T-cell (primary cell): ENCODE measurements around the gene DTX2. TPM values are rescaled to one million over a fixed set of nuclear protein-coding genes. Genes with fewer than 3 reads are reported as not detected.
"Not testable (repeated sequence)": the region's sequence is repeated elsewhere in the genome, so short reads cannot be mapped to it uniquely, and the experiment has no call there.

Source experiments
- ATAC-seq, 4 experiments: fragments of 200-7000 bp in 3 of 4; fragments of 150-1000 bp in 1 of 4; cut with Tn5 transposase; replicated peaks in 1 of 4; 1 replicate in 3 of 4; 2 replicates in 1 of 4; pipeline ENCODE4 v1.10.0; 2021; ENCODE audit warnings: moderate library complexity in 3 of 4, mild to moderate bottlenecking in 2 of 4, moderate number of reproducible peaks in 1 of 4
- CTCF ChIA-PET, 2 donors: fragments of 300-600 bp; sonication (Branson Sonifier 250); formaldehyde crosslinking; loops; one replicate each; lab custom pipeline; 2022; ENCODE audit warnings: antibody characterized with exemption in 2 of 2; lab: Charles Lee
- POLR2A ChIA-PET, 2 donors: fragments of 300-600 bp; sonication (Branson Sonifier 250); formaldehyde crosslinking; loops; one replicate each; lab custom pipeline; 2022; ENCODE audit warnings: antibody characterized with exemption in 2 of 2; lab: Charles Lee
- DNase-seq, 35 experiments: peaks; one replicate each; pipeline versions ENCODE4 v3.0.0 to v3.0.0-alpha.2; 2013 to 2023
- H3K27ac ChIP-seq: one replicate; pipeline ENCODE4 v1.5.1; 2013; ENCODE audit warnings: low read length
- H3K27me3 ChIP-seq, 2 experiments: replicated peaks in 1 of 2; 1 replicate in 1 of 2; 2 replicates in 1 of 2; pipeline versions ENCODE4 v1.6.1 to v1.7.0; 2013; ENCODE audit warnings: low read length in 1 of 2, mixed read lengths in 1 of 2; ENCODE audit not compliant: control insufficient read depth in 2 of 2, insufficient read depth in 2 of 2; ENCODE audit errors: extremely low read depth in 1 of 2
- H3K36me3 ChIP-seq, 2 donors: 1 replicate in 1 of 2; 2 replicates in 1 of 2; pipeline versions ENCODE4 v1.6.1 to v1.7.0; 2013; ENCODE audit warnings: low read length in 1 of 2; ENCODE audit not compliant: control insufficient read depth in 2 of 2, insufficient read depth in 1 of 2; ENCODE audit errors: extremely low read depth in 1 of 2
- H3K4me1 ChIP-seq, 2 experiments: 1 replicate in 1 of 2; 2 replicates in 1 of 2; pipeline versions ENCODE4 v1.6.1 to v1.7.0; 2013; ENCODE audit warnings: low read length in 2 of 2, mixed read lengths in 1 of 2; ENCODE audit not compliant: insufficient read depth in 2 of 2, control insufficient read depth in 1 of 2; ENCODE audit errors: extremely low read depth in 1 of 2
- H3K4me3 ChIP-seq, 2 donors: 1 replicate in 1 of 2; 2 replicates in 1 of 2; pipeline versions ENCODE4 v1.5.1 to v1.7.0; 2013; ENCODE audit warnings: mild to moderate bottlenecking in 2 of 2, low read length in 1 of 2, moderate library complexity in 1 of 2; ENCODE audit not compliant: control insufficient read depth in 1 of 2; ENCODE audit errors: extremely low read depth in 1 of 2
- H3K9me3 ChIP-seq: 2 replicates; pipeline ENCODE4 v1.7.0; 2013
- H3K27ac Mint-ChIP-seq, 2 donors: one replicate each; pipeline ENCODE4 v1.8.0; 2020 to 2021; ENCODE audit warnings: mild to moderate bottlenecking in 2 of 2, mixed read lengths in 2 of 2
- H3K27me3 Mint-ChIP-seq, 2 donors: one replicate each; pipeline ENCODE4 v1.8.0; 2021 to 2022; ENCODE audit warnings: mixed read lengths in 2 of 2
- H3K36me3 Mint-ChIP-seq: one replicate; pipeline ENCODE4 v1.8.0; 2021; ENCODE audit warnings: mixed read lengths
- H3K4me1 Mint-ChIP-seq, 3 donors: one replicate each; pipeline ENCODE4 v1.8.0; 2020 to 2022; ENCODE audit warnings: mixed read lengths in 3 of 3, mild to moderate bottlenecking in 1 of 3
- H3K4me3 Mint-ChIP-seq, 3 donors: one replicate each; pipeline ENCODE4 v1.8.0; 2020 to 2022; ENCODE audit warnings: mild to moderate bottlenecking in 3 of 3, mixed read lengths in 3 of 3, moderate library complexity in 3 of 3
- H3K9me3 Mint-ChIP-seq, 3 donors: one replicate each; pipeline ENCODE4 v1.8.0; 2020 to 2022; ENCODE audit warnings: mixed read lengths in 3 of 3
- WGBS: methylation state at CpG from one replicate; pipeline ENCODE4 v1.1.5; 2013; ENCODE audit warnings: missing lambda C conversion rate; ENCODE audit not compliant: insufficient coverage; 5-methylcytosine and 5-hydroxymethylcytosine counted together
- total RNA-seq, 35 experiments: library from RNA in 6 of 35; stranded (reverse) in 6 of 35; fragments of 120-200 nt in 1 of 35; gene quantifications; one replicate each; pipeline versions ENCODE4 v1.2.1 to v1.2.4 and lab custom pipeline; 2013 to 2026

Gene DTX2
- total RNA-seq, 5 donors from 2014 or later (not counting 1 experiment from before 2014, with no cell fraction given) = 29.0 to 56.6 (median 42.3) TPM

- POLR2A ChIA-PET, DNase-seq: not testable (repeated sequence)
Measured at GRCh38 chr7:76503244-76503643, 41.7 kb downstream of the DTX2 start.

GRCh38 chr7:76504351-76505167, 43.0 kb downstream of the DTX2 start:
- 93% methylated on average over 13 of the region's 33 CpGs for WGBS
- peaks cover 10 to 11% of the 10 kb centered on the region in 2 donors for H3K36me3 ChIP-seq
- H3K27me3 Mint-ChIP-seq, H3K4me3 Mint-ChIP-seq, H3K27me3 ChIP-seq, H3K4me1 ChIP-seq, H3K4me3 ChIP-seq, DNase-seq, H3K27ac Mint-ChIP-seq, H3K9me3 Mint-ChIP-seq, H3K4me1 Mint-ChIP-seq, CTCF ChIA-PET, H3K27ac ChIP-seq, H3K9me3 ChIP-seq, ATAC-seq: not testable (repeated sequence)
- POLR2A ChIA-PET = interaction anchor here in 1 of 2 donors (0.6 kb wide), 1 partner anchor 621 kb away, joined by 3 read pairs; no protein-coding TSS in a partner anchor
- H3K36me3 Mint-ChIP-seq = peaks cover 32% of the 10 kb centered on the region

More at GRCh38 chr7:76503244-76503643, 41.7 kb downstream of the DTX2 start:
- H3K27me3 Mint-ChIP-seq, H3K27ac Mint-ChIP-seq, H3K4me3 ChIP-seq, ATAC-seq, H3K4me1 ChIP-seq, H3K27me3 ChIP-seq, H3K4me1 Mint-ChIP-seq, H3K27ac ChIP-seq, H3K4me3 Mint-ChIP-seq, H3K9me3 Mint-ChIP-seq, H3K9me3 ChIP-seq, CTCF ChIA-PET: not testable (repeated sequence)
- peaks cover 10 to 11% of the 10 kb centered on the region in 2 donors for H3K36me3 ChIP-seq
- 100% methylated on average over 3 of the region's 12 CpGs for WGBS
- peaks cover 32% of the 10 kb centered on the region for H3K36me3 Mint-ChIP-seq

- ATAC-seq = no peak
- H3K27ac Mint-ChIP-seq = no peak overlapping the region
- POLR2A ChIA-PET = interaction anchor here in 1 of 2 donors (0.6 kb wide), 1 partner anchor 620 kb away, joined by 3 read pairs; no protein-coding TSS in a partner anchor
Measured at GRCh38 chr7:76505168-76506080, 43.9 kb downstream of the DTX2 start.

GRCh38 chr7:76506081-76506440, 44.6 kb downstream of the DTX2 start:
- POLR2A ChIA-PET = no interaction called here
- H3K27ac Mint-ChIP-seq = no peak overlapping the region
- no peaks in the 10 kb centered on the region for H3K27me3 Mint-ChIP-seq

More at GRCh38 chr7:76505168-76506080, 43.9 kb downstream of the DTX2 start:
- H3K27me3 ChIP-seq = no peaks in the 10 kb centered on the region
- CTCF ChIA-PET = interaction anchor here in 1 of 2 donors (0.7 kb wide), 1 partner anchor 586 kb away, joined by 3 read pairs; no protein-coding TSS in a partner anchor
- Mint-ChIP-seq H3K27me3 (no peaks in the 10 kb centered on the region), H3K36me3 (peaks cover 32% of the 10 kb centered on the region), H3K4me1 (peaks cover 0 to 3% (median 0%) of the 10 kb centered on the region in 3 donors), H3K4me3 (no peak overlapping the region), H3K9me3 (no peaks in the 10 kb centered on the region)
- H3K4me3 ChIP-seq = no peak overlapping the region
- DNase-seq = no peak
- H3K27ac ChIP-seq = no peak overlapping the region
- 98% methylated on average over 25 of the region's 32 CpGs for WGBS
- peaks cover 10 to 11% of the 10 kb centered on the region in 2 donors for H3K36me3 ChIP-seq
- no peaks in the 10 kb centered on the region for H3K9me3 ChIP-seq
- no peaks in the 10 kb centered on the region for H3K4me1 ChIP-seq

DNA sequence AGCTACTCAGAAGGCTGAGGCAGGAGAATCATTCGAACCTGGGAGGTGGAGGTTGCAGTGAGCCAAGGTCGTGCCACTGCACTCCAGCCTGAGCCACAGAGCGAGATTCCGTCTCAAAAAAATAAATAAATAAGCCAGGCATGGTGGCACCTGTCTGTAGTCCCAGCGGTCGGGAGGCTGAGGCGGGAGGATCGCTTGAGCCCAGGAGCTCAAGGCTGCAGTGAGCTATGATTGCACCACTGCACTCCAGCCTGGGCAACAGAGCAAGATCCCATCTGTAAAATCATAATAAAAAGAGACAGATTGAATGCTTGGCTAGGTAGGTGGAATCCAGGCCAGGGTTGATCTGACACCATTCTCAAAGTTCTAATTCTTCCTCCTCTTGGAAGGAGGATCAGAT, 45.1 kb downstream of the DTX2 start:
- CTCF ChIA-PET = interaction anchor here in 1 of 2 donors (0.7 kb wide), 1 partner anchor 9 kb away, joined by 3 read pairs; no protein-coding TSS in a partner anchor
- H3K27ac ChIP-seq, H3K4me1 Mint-ChIP-seq, DNase-seq, POLR2A ChIA-PET, H3K9me3 Mint-ChIP-seq, H3K27me3 Mint-ChIP-seq, H3K27me3 ChIP-seq, H3K27ac Mint-ChIP-seq, H3K4me3 ChIP-seq, H3K9me3 ChIP-seq, ATAC-seq, H3K4me1 ChIP-seq, H3K4me3 Mint-ChIP-seq: not testable (repeated sequence)
- H3K36me3 ChIP-seq = peaks cover 10 to 11% of the 10 kb centered on the region in 2 donors
- H3K36me3 Mint-ChIP-seq = peaks cover 24% of the 10 kb centered on the region
- WGBS = 90% methylated on average over 8 of the region's 8 CpGs

More at GRCh38 chr7:76506081-76506440, 44.6 kb downstream of the DTX2 start:
- Histone ChIP-seq H3K4me1 (no peaks in the 10 kb centered on the region), H3K4me3 (no peak overlapping the region), H3K9me3 (no peaks in the 10 kb centered on the region), H3K27ac (no peak overlapping the region), H3K36me3 (peaks cover 10 to 11% of the 10 kb centered on the region in 2 donors), H3K27me3 (no peaks in the 10 kb centered on the region)
- Mint-ChIP-seq H3K36me3 (peaks cover 28% of the 10 kb centered on the region), H3K9me3 (no peaks in the 10 kb centered on the region), H3K4me1 (peaks cover 0 to 3% (median 0%) of the 10 kb centered on the region in 3 donors), H3K4me3 (no peak overlapping the region)
- no peak for DNase-seq
- ATAC-seq = no peak
- CTCF ChIA-PET = interaction anchor here in 1 of 2 donors (0.7 kb wide), 1 partner anchor 9 kb away, joined by 3 read pairs; no protein-coding TSS in a partner anchor
- 75% methylated on average over 2 of the region's 5 CpGs for whole genome bisulfite sequencing
